SU-DHL-6 (cell line): ENCODE measurements around the gene STAM.

ENCODE experiments used
- H2AFZ ChIP-seq: fragments of 200-600 bp; sonication (generic); 2 replicates; pipeline ENCODE4 v1.6.1; 2014; ENCODE audit warnings: low read depth, mild to moderate bottlenecking, moderate library complexity, mixed read lengths, antibody characterized with exemption, low read length; ENCODE audit not compliant: severe bottlenecking
- H3F3A ChIP-seq: fragments of 200-600 bp; shearing (Covaris generic); 2 replicates; pipeline ENCODE4 v1.6.0; 2016; ENCODE audit warnings: antibody characterized with exemption, mild to moderate bottlenecking; ENCODE audit not compliant: insufficient read depth
- H3K27ac ChIP-seq: fragments of 200-600 bp; sonication (generic); 2 replicates; pipeline ENCODE4 v1.5.1; 2016; ENCODE audit warnings: low read depth, mild to moderate bottlenecking, low read length, moderate library complexity, mixed read lengths
- H3K27me3 ChIP-seq: fragments of 200-600 bp; sonication (generic), shearing (Covaris generic); 2 replicates; pipeline ENCODE4 v1.6.0; 2014; ENCODE audit warnings: mild to moderate bottlenecking, low read length
- H3K36me3 ChIP-seq: fragments of 200-600 bp; sonication (generic); 2 replicates; pipeline ENCODE4 v1.6.1; 2014; ENCODE audit warnings: mild to moderate bottlenecking, low read length, mixed read lengths
- H3K4me2 ChIP-seq: fragments of 300-600, 200-600 bp; shearing (Covaris generic), sonication (generic); 2 replicates; pipeline ENCODE4 v1.6.0; 2014; ENCODE audit warnings: low read length, low read depth, mild to moderate bottlenecking; ENCODE audit not compliant: poor library complexity, severe bottlenecking
- H3K4me3 ChIP-seq: fragments of 200-600 bp; sonication (generic); 2 replicates; pipeline ENCODE4 v1.5.1; 2014; ENCODE audit warnings: antibody characterized with exemption, low read length, mild to moderate bottlenecking, mixed read lengths; ENCODE audit not compliant: insufficient read depth, poor library complexity, severe bottlenecking
- H3K79me2 ChIP-seq: fragments of 200-600 bp; sonication (generic); 2 replicates; pipeline ENCODE4 v1.6.1; 2014; ENCODE audit warnings: mild to moderate bottlenecking, low read length, moderate library complexity; ENCODE audit not compliant: insufficient read depth
- H3K9ac ChIP-seq: fragments of 200-600 bp; sonication (generic); 2 replicates; pipeline ENCODE4 v1.7.0; 2014; ENCODE audit warnings: mild to moderate bottlenecking, low read length
- H3K9me2 ChIP-seq: fragments of 200-600 bp; sonication (generic); replicated peaks from 2 replicates; pipeline ENCODE4 v1.6.1; 2014; ENCODE audit warnings: low read length; ENCODE audit not compliant: insufficient read depth
- H3K9me3 ChIP-seq: fragments of 200-600 bp; sonication (generic); 2 replicates; pipeline ENCODE4 v1.6.1; 2014; ENCODE audit warnings: low read length, mixed read lengths; ENCODE audit not compliant: insufficient read depth
- H4K20me1 ChIP-seq: fragments of 200-600 bp; sonication (generic); 2 replicates; pipeline ENCODE4 v1.6.1; 2014; ENCODE audit warnings: low read depth, mild to moderate bottlenecking, antibody characterized with exemption, low read length, moderate library complexity, mixed read lengths
- CTCF ChIP-seq: fragments of 200-600 bp; sonication (generic); IDR thresholded peaks from one replicate; pipeline ENCODE4 v1.5.1; 2017; ENCODE audit warnings: antibody characterized with exemption, mild to moderate bottlenecking, low read length, moderate library complexity; ENCODE audit not compliant: insufficient read depth, poor library complexity, severe bottlenecking
- EZH2phosphoT487 ChIP-seq: fragments of 200-600 bp; sonication (generic), shearing (Covaris generic); conservative IDR thresholded peaks from 2 replicates; pipeline ENCODE4 v1.6.1; 2018; ENCODE audit warnings: mild to moderate bottlenecking, antibody characterized with exemption, low read length, moderate library complexity, mixed read lengths

STAM gene

GRCh38 chr10:17673471-17674061, 29.6 kb downstream of the STAM start:
- Histone ChIP-seq H3K9ac (no peak overlapping the region), H3K4me3 (no peak overlapping the region), H3K9me3 (no peaks in the 10 kb centered on the region), H3F3A (no peaks in the 10 kb centered on the region), H3K27me3 (no peaks in the 10 kb centered on the region), H2AFZ (no peak overlapping the region), H4K20me1 (peaks cover 4% of the 10 kb centered on the region; the same call in 1 of the 2 replicates), H3K36me3 (no peaks in the 10 kb centered on the region), H3K4me2 (no peak overlapping the region), H3K9me2 (no peaks in the 10 kb centered on the region), H3K27ac (no peak overlapping the region), H3K79me2 (peaks cover 15% of the 10 kb centered on the region)
- TF ChIP-seq CTCF: no peak
- TF ChIP-seq EZH2phosphoT487: no peak

- no peak overlapping the region for H3K27ac ChIP-seq
- no peak overlapping the region for H3K4me3 ChIP-seq
- no peak overlapping the region for H3K4me2 ChIP-seq
- H3K9ac ChIP-seq: no peak overlapping the region
- no peak overlapping the region for H2AFZ ChIP-seq
- no peaks in the 10 kb centered on the region for H3F3A ChIP-seq
- H3K9me2 ChIP-seq: no peaks in the 10 kb centered on the region
- H3K9me3 ChIP-seq: no peaks in the 10 kb centered on the region
- no peak for TF ChIP-seq CTCF
- no peak for TF ChIP-seq EZH2phosphoT487
- no peaks in the 10 kb centered on the region for H3K27me3 ChIP-seq
- peaks cover 22% of the 10 kb centered on the region for H3K79me2 ChIP-seq
- H4K20me1 ChIP-seq: peaks cover 4% of the 10 kb centered on the region; the same call in 1 of the 2 replicates
- no peaks in the 10 kb centered on the region for H3K36me3 ChIP-seq
Measured at GRCh38 chr10:17674566-17674965, 30.6 kb downstream of the STAM start.

GRCh38 chr10:17675638-17676037, 31.7 kb downstream of the STAM start:
- Histone ChIP-seq H3K36me3 (no peaks in the 10 kb centered on the region), H3K79me2 (peaks cover 32% of the 10 kb centered on the region), H3K9me2 (no peaks in the 10 kb centered on the region), H3K27me3 (no peaks in the 10 kb centered on the region), H3K9me3 (no peaks in the 10 kb centered on the region), H3K4me2 (no peak overlapping the region), H3F3A (no peaks in the 10 kb centered on the region), H4K20me1 (peaks cover 4% of the 10 kb centered on the region; the same call in 1 of the 2 replicates), H3K9ac (no peak overlapping the region), H2AFZ (no peak overlapping the region), H3K4me3 (no peak overlapping the region), H3K27ac (no peak overlapping the region)
- TF ChIP-seq CTCF: no peak

- no peaks in the 10 kb centered on the region for H3K9me3 ChIP-seq
- no peaks in the 10 kb centered on the region for H3F3A ChIP-seq
- no peaks in the 10 kb centered on the region for H3K36me3 ChIP-seq
- no peak overlapping the region for H3K9ac ChIP-seq
- no peak overlapping the region for H2AFZ ChIP-seq
- H3K79me2 ChIP-seq: peaks cover 30% of the 10 kb centered on the region
- no peak overlapping the region for H3K27ac ChIP-seq
- TF ChIP-seq EZH2phosphoT487 (no peak), CTCF (no peak)
- H4K20me1 ChIP-seq: peaks cover 8% of the 10 kb centered on the region; the same call in 1 of the 2 replicates
- H3K27me3 ChIP-seq: no peaks in the 10 kb centered on the region
- H3K9me2 ChIP-seq: no peaks in the 10 kb centered on the region
- H3K4me2 ChIP-seq: no peak overlapping the region
- no peak overlapping the region for H3K4me3 ChIP-seq
Measured at GRCh38 chr10:17676919-17677318, 33.0 kb downstream of the STAM start.
